Colonic mucosa (tissue), 4 donors: Measurements from ENCODE around the gene CCDC69. TPM values are rescaled to one million over a fixed set of nuclear protein-coding genes. Genes with fewer than 3 reads are reported as not detected.

ENCODE experiments used
- DNase-seq: peaks from one replicate; pipeline ENCODE4 v3.0.0-alpha.2; 2020
- H3K27ac ChIP-seq: fragments of 200-600 bp; one replicate; pipeline ENCODE4 v1.8.0; 2021
- H3K27me3 ChIP-seq: fragments of 200-600 bp; one replicate; pipeline ENCODE4 v1.8.0; 2021
- H3K36me3 ChIP-seq: fragments of 200-600 bp; one replicate; pipeline ENCODE4 v1.8.0; 2021
- H3K4me1 ChIP-seq: fragments of 200-600 bp; one replicate; pipeline ENCODE4 v1.8.0; 2021; ENCODE audit warnings: mild to moderate bottlenecking
- H3K4me3 ChIP-seq: fragments of 200-600 bp; one replicate; pipeline ENCODE4 v1.8.0; 2021
- H3K9ac ChIP-seq, 2 donors: one replicate each; pipeline ENCODE4 v1.7.0; 2013; ENCODE audit warnings: control low read depth in 2 of 2, low read depth in 2 of 2, low read length in 2 of 2
- H3K9me3 ChIP-seq: fragments of 200-600 bp; one replicate; pipeline ENCODE4 v1.8.0; 2021
- intact Hi-C: fragments of 100-400 bp; cut with DNase I; formaldehyde crosslinking; loops from one replicate; pipeline ENCODE4 v1.14.1; 2022
- total RNA-seq, 2 donors: library from RNA; stranded (reverse); fragmentation: NEBNext Ultra II Directional in 1 of 2; extraction: Animal tissue kit (Norgen Biotek cat#: 25700) in 1 of 2; gene quantifications; one replicate each; pipeline ENCODE4 v1.2.1, GENCODE V29; 2021
- TF ChIP-seq, protein P1 (sequence below): fragments of 200-600 bp; IDR thresholded peaks from one replicate; pipeline ENCODE4 v1.8.0; 2022; ENCODE audit warnings: antibody characterized with exemption, mild to moderate bottlenecking
- donor health status: healthy.
- donor health status: DM: no; HTN: no; CAD: no.
- donor health status: DM: no; HTN: no; CAD: no.

The CCDC69 gene
- total RNA-seq, 2 donors from 2014 or later, result 4.2 to 23.8 TPM

- H3K9ac ChIP-seq, result no peak overlapping the region
- peak overlapping the region; percentile 56 for H3K27ac ChIP-seq
- H3K4me3 ChIP-seq, result no peak overlapping the region
These were observed 27.2 kb upstream of the CCDC69 start for GRCh38 chr5:151251001-151251551.

DNA sequence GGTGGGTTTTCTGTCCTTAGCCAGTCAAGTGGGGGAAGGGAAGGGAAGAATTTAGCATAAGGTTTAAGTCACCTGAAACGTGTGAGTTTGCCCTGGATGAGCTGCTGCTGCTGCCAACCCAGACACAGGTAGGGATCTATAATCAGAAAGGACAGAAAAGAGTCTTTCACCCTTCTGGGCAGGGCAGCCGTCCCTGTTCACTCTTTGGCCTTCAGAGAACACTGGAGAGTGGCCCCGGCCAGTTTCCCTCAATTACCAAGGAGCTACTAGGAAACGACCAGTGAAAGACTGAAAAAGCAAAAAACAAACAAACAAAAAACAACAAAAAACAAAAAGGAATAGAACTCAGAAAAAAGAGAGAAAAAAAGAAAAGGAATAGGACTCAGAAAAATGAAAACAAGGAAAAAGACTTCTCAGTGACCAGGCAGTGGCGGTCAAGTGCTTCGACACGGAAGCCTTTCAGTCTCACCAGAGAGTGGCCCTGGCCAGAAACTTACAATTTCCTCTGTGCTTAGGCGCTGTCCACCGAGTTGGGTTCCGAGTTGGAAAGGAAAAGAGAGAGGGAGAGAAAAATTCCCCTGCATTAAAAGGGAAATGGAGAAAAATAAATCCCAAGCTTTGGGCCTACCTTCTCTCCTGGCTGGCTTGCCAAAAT lies 26.6 kb upstream of the CCDC69 start:
- no peak overlapping the region for H3K27ac ChIP-seq
- intact Hi-C loops, result no loop called here
- peaks cover 6% of the 10 kb centered on the region for H3K4me1 ChIP-seq
- no peaks in the 10 kb centered on the region for H3K27me3 ChIP-seq
- no peak for DNase-seq
- TF ChIP-seq, protein P1, sequence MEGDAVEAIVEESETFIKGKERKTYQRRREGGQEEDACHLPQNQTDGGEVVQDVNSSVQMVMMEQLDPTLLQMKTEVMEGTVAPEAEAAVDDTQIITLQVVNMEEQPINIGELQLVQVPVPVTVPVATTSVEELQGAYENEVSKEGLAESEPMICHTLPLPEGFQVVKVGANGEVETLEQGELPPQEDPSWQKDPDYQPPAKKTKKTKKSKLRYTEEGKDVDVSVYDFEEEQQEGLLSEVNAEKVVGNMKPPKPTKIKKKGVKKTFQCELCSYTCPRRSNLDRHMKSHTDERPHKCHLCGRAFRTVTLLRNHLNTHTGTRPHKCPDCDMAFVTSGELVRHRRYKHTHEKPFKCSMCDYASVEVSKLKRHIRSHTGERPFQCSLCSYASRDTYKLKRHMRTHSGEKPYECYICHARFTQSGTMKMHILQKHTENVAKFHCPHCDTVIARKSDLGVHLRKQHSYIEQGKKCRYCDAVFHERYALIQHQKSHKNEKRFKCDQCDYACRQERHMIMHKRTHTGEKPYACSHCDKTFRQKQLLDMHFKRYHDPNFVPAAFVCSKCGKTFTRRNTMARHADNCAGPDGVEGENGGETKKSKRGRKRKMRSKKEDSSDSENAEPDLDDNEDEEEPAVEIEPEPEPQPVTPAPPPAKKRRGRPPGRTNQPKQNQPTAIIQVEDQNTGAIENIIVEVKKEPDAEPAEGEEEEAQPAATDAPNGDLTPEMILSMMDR, result no peak
- no peaks in the 10 kb centered on the region for H3K36me3 ChIP-seq
- no peaks in the 10 kb centered on the region for H3K9me3 ChIP-seq
- H3K4me3 ChIP-seq, result no peak overlapping the region
- H3K9ac ChIP-seq, result no peak overlapping the region

More at GRCh38 chr5:151251001-151251551, 27.2 kb upstream of the CCDC69 start:
- Histone ChIP-seq H3K9me3 (no peaks in the 10 kb centered on the region), H3K36me3 (no peaks in the 10 kb centered on the region), H3K4me1 (peaks cover 6% of the 10 kb centered on the region), H3K27me3 (no peaks in the 10 kb centered on the region)
- TF ChIP-seq, protein P1, result no peak
- DNase-seq, result peak; percentile 34
- intact Hi-C loops, result no loop called here

- TF ChIP-seq, protein P1, result no peak
- H3K27ac ChIP-seq, result no peak overlapping the region
- DNase-seq, result no peak
- no peak overlapping the region for H3K4me3 ChIP-seq
- H3K4me1 ChIP-seq, result peaks cover 6% of the 10 kb centered on the region
- H3K9ac ChIP-seq, result no peak overlapping the region
- H3K36me3 ChIP-seq, result no peaks in the 10 kb centered on the region
- intact Hi-C loops, result no loop called here
- H3K9me3 ChIP-seq, result no peaks in the 10 kb centered on the region
- no peaks in the 10 kb centered on the region for H3K27me3 ChIP-seq
These were observed 25.4 kb upstream of the CCDC69 start for GRCh38 chr5:151249281-151249680.

DNA sequence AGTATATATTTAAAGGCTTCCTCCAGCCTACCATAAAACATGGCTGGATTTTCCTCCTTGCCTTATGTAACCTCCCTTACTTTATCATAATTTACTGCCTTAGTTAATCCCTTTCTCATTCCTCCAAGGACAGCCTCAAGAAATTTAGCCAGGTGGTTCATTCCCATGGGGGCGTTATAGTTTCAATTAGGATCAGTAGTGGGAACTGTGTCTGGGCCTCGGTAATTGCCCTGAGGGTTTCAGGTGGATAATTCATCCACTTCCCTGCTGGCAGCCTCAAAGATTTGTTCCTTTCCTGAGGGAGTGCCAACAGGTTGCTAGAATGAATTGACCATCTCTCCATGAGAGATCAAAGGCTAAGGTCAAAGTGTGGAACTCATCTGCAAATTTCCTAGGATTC lies 24.8 kb upstream of the CCDC69 start:
- no peaks in the 10 kb centered on the region for H3K27me3 ChIP-seq
- H3K9me3 ChIP-seq, result no peaks in the 10 kb centered on the region
- no peaks in the 10 kb centered on the region for H3K36me3 ChIP-seq
- intact Hi-C loops, result no loop called here
- no peak overlapping the region for H3K27ac ChIP-seq
- no peak overlapping the region for H3K4me3 ChIP-seq
- DNase-seq, result no peak
- H3K9ac ChIP-seq, result no peak overlapping the region
- TF ChIP-seq, protein P1, result no peak
- H3K4me1 ChIP-seq, result peaks cover 2% of the 10 kb centered on the region

DNA sequence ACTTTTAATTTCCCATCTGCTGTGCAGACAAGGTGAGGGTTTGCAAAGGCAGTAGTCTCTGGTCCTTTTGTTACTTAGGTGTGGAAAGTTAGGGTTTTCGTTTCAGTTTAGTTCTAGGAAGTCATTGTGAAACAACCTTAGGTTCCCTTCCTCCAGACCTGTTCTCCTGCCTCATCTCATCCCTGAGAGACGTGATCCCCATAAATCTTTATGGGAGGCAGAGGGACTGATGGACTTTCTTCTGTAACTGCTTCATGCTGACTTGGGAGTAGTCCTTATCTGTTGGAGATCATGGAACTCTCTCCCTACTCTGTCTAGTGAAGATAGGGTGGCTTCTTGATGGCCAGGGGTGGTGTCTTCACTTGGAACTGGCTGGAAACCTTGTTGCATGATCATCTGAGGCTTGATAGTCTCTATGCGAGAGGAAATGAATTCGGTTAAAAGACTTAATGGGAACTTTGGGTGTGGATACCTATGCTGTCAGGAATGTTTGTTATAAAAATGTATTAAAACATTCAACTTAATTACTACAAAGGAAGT lies 21.9 kb upstream of the CCDC69 start:
- intact Hi-C loops, result no loop called here
- no peak overlapping the region for H3K27ac ChIP-seq
- DNase-seq, result no peak

More for the DNA sequence above, 21.9 kb upstream of the CCDC69 start:
- Histone ChIP-seq H3K4me1 (no peaks in the 10 kb centered on the region), H3K9me3 (no peaks in the 10 kb centered on the region), H3K9ac (no peak overlapping the region), H3K27me3 (no peaks in the 10 kb centered on the region), H3K4me3 (no peak overlapping the region), H3K36me3 (no peaks in the 10 kb centered on the region)
- TF ChIP-seq, protein P1, result no peak
